ENCODE data around the gene SLC25A11.

SLC25A11 gene

DNA sequence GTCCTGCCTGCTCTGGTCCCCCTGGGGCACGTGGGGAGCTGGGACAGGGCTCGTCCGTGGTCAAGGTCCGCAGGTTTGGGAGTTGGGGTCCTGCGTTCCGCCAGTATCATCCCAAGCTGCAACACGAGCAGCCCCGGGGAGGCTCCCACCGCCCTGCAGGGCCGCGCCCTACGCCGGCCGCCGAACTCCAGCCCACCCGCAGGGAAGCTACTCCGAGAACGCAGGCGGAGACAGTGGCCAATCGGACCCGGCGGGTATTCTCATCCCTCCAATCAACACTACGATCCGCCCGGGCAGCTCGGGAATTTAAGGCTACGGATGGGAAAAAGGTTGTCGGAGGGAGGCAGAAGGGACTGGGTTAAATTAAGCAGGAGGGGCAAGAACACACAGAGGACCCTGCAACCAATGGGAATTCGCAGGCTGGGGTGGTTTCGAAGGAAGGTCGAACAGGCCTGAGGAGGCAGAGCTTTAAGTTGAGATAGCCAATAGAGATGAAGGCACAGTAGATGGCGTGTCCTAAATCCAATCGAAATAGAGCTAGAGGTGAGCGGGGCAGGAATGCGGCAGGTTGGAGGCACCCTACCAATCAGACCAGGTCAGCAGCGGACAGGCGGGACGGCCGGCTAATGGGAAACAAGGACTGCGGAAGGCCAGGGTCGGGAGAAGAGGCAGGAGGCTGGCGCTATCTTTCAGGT, 27.1 kb upstream of the SLC25A11 start:
- peak; percentile 100 for DNase-seq

DNA sequence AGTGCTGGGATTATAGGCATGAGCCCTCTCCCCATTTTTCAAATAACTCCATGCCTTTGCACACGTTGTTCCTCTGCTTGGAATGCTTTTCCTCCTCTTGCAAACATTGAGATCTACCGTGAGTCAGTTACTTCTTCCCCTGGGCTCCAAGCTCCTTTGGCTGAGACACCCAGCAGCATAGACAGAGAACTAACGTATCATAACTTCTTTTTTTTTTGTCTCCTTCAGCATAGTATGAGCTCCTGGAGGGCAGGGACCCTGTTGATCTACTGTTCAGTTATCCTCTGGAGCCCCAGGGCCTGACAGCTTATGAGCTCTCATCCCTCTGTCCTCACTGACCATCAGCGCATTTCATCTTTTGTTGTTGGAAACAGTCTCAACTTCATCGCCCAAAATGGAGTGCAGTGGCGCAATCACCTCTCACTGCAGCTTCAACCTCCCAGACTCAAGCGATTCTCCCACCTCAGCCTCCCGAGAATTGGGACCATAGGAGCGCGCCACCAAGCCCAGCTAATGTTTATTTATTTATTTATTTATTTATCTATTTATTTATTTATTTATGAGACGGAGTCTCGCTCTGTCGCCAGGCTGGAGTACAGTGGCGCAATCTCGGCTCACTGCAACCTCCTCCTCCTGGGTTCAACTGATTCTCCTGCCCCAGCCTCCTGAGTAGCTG, 25.6 kb upstream of the SLC25A11 start:
- DNase-seq, result no peak

- DNase-seq, result no peak
Observed at GRCh38 chr17:4960279-4960922, 20.6 kb upstream of the SLC25A11 start.

DNA sequence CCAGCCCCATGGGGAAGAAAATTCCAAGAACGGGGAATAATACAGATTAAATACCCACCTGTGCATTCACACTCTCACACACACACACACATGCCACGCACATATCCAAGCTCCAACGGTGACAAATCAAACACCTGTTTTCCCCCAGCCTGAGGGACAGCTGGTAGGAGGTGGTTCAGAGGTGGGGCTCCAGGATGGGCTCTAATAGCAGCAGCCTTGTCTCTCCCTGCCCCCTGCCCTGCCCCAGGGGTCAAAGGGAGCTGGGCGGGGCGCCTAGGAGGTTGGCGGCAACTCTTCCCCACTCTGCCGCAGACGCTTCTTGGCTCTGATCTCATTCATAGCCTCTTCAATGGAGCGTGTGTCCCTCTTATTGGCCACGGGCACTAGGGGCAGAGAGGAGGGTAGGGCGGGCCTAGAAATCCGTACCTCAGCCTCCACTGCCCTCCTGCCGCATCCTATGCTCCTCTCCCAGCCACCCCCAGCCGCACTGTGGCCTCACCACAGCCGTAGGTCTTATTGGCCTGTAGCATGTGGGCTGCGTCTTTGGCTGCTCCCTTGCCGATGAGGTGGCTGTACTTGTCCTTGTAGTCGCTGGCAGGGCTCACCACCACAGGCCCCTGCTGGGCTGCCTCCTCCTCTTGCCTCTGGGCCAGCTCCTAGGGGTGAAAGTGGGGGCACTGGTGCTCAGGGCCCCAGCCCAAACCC, 19.6 kb upstream of the SLC25A11 start:
- no peak for DNase-seq

DNA sequence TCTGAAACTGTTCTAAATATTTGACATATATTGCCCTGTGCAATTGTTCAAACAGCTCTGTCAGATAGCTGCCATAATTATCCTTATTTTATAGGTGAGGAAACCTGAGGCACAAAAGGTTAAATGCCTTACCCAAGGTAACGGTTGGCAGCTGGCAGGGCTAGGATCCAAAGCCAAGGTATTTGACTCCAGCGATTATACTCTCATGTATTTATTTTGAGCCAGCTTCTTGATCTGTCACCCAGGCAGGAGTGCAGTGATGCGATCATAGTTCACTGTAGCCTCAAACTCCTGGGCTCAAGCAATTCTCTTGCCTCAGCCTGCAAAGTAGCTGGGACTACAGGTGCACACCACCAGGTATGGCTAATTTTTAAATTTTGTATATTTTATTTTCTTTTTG, 18.3 kb upstream of the SLC25A11 start:
- no peak for DNase-seq

- DNase-seq, result no peak
Observed at GRCh38 chr17:4956493-4957061, 16.7 kb upstream of the SLC25A11 start.

- DNase-seq, result no peak
Observed at GRCh38 chr17:4955091-4955490, 15.2 kb upstream of the SLC25A11 start.

- peak; percentile 79 for DNase-seq
Observed at GRCh38 chr17:4953451-4953961, 13.7 kb upstream of the SLC25A11 start.

DNA sequence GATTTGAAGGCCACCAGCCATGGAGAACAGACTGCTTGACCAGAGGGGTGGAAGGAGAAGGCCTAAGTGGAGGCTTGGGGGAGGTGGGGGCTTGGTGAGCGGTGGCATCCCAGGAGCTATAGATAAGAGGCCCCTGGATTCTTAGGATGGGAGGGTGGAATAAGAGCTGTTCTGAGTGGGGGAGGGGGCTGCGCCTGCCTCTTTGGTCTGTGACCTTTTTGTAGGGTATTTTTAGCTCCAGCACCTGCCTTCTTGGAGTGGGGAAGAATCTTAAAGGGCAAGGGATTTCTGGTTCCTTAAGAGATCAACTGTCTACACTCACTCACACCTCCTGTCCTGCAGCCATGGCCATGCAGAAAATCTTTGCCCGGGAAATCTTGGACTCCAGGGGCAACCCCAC, 11.6 kb upstream of the SLC25A11 start:
- no peak for DNase-seq

DNA sequence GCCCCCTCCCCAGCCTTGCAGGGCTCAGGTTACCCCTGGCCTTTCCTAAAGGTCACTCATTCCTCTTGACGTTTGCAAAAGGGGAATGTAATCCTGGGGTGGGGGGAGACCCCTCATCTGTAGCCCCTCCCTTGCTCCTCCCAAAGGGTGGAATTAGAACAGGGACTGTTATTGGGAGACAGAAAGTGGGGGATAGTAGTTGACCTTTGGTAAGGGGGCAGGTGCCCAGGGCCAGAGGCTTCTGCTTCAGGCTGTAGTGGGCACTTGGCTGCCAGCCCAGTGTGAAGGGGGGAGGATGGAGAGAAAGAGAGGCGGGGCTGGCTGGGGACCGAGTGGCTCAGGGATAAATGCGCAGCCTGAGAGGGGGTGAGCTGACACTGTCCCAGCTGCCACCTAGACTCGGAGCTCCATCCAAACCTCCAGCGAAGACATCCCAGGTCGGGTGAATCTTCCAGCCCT, 10.9 kb upstream of the SLC25A11 start, which contains the start of gene ENO3:
ENO3 (plus strand) TSS at position 374 of the 459 bp plus-strand sequence. CDS start 711 bp downstream, outside the sequence.
- no peak for DNase-seq

DNA sequence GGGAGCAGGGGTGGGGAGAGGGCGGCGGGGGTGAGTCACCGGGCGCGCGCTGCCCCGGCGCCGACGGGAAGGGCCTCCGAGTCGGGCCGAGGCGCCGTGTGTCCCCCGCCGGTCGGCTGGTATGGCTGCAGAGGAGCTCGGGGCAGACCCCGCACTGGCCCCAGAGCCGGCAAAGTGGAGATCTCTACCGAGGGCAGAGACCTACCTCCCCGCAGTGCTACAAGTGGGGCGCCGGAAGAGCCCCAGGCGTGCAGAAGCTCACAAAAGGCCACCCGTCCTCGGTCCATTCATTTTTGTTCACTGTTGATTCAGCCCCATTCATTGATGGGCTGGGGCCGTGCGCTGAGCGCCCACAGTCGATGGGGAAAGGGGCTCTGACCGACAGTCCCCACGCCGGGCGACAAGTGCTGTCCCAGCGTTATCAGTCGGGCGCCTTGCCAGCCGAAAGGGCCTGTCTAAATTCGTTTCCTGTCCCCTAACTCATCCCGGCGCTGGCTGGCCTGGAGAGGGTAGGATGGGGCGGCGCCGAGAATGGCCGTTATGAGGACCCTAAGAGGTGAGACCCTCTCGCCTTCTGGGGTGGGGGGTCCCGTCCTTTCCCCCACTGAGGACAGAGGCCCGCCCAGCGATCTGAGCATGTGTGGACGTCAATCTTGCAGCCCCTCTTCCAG, 10.4 kb upstream of the SLC25A11 start:
- DNase-seq, result no peak

GRCh38 chr17:4949321-4950074, 9.7 kb upstream of the SLC25A11 start:
- peak; percentile 73 for DNase-seq

DNA sequence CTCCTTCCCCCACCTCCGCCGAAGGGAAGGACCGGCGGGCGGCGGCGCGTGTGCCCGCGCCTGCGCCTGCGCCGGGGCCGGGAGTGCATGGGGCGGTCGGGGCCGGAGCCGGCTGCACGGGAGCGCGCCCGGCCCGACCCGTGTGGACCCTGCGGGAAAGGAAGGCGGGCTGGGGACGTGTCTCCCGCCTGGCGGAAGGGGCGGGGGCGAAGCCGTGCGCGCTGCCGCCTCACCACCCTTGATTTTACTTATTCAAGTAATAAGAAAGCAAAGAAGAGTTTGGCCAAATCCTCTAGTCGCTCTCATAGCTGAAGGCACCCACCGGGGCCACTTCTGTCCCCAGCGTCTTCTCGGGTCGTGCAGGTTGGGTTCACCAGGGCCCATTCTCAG, 9.1 kb upstream of the SLC25A11 start:
- peak; percentile 94 for DNase-seq

DNA sequence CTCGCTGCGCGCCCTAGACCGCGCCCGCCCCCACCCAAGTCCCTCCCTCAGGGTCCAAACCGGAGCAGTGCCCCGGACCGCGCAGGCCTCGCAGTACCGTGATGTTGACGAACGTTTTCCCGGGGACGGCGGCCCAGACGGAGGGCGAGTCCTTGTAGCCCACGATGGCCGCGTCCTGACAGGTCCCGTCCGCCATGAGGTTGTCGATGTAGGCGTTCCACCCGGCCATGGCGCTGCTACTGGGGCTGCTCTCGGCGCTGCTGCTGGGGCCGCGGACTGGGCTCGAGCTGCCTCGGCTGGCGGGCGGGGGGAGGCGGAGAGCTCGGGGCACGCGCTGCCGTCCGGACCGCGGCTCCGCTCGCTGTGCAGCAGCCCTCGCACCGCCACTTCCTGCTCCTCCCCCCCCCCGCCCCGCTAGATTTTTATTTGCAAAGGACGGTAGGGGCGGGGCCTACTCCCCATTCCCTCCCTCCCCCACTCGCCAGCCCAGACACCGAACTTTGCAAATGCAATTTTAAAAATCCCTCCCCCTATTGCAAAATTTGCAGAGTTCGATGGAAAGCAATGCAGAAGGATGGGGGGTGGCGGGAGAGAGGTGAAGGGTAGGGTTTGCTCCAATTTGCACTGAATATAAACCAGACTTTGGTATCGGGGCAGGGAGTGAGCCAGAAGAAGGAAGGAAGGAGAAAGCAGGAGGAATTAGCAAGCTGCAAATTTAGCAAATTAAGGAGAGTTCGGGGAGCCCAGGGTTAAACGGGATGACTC, 8.5 kb upstream of the SLC25A11 start, which contains the start of gene PFN1:
PFN1 (minus strand) TSS at position 365 of the 765 bp plus-strand sequence; CDS start at position 229, 136 bp downstream.
- peak; percentile 96 for DNase-seq

GRCh38 chr17:4947411-4948165, 7.7 kb upstream of the SLC25A11 start:
- DNase-seq, result peak; percentile 64

DNA sequence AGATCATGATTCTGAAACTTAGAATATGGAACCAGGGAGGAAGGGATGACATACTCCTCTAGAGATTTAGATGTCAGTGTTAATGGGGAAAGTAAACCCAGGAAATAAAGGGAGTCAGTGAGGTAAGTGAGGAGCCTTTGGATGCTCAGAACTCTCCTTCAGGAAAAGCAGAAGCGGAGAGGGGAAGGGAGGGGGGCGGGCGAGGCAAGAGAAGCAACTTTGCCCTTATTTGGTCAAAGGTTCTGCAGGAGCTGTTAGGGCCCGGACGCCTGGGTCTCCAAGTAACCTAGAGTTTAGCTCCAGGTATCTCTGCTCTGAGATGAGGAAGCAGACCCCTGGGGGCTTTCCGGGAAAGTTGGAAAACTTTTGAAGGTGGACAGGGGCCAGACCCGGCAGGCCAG, 7.2 kb upstream of the SLC25A11 start:
- no peak for DNase-seq

GRCh38 chr17:4946312-4946976, 6.6 kb upstream of the SLC25A11 start:
- no peak for DNase-seq

GRCh38 chr17:4945944-4946280, 6.1 kb upstream of the SLC25A11 start:
- no peak for DNase-seq

Measured in fibroblast of skin of abdomen (primary cell).